Hindlimb muscle (tissue), 1 donor: Measurements from ENCODE around the gene ZCCHC24. TPM values are rescaled to one million over a fixed set of nuclear protein-coding genes. Genes with fewer than 3 reads are reported as not detected.
"Not testable (repeated sequence)": the region's sequence is repeated elsewhere in the genome, so short reads cannot be mapped to it uniquely, and the experiment has no call there.

ENCODE experiments used
- DNase-seq: peaks from one replicate; pipeline ENCODE4 v3.0.0-alpha.2; 2013
- polyA plus RNA-seq: library from polyadenylated mRNA; unstranded; fragments of 120-200 nt; gene quantifications from one replicate; pipeline ENCODE4 v1.2.1, GENCODE V29; 2013; ENCODE audit not compliant: insufficient read length

ZCCHC24 gene
- polyA plus RNA-seq, 1 donor, result 82.0 TPM

GRCh38 chr10:79472449-79472848 lies 27.0 kb upstream of the ZCCHC24 start:
- no peak for DNase-seq

- DNase-seq, result no peak
These were observed 26.4 kb upstream of the ZCCHC24 start for GRCh38 chr10:79471776-79472175.

GRCh38 chr10:79470096-79470495 lies 24.7 kb upstream of the ZCCHC24 start:
- DNase-seq, result no peak

GRCh38 chr10:79468841-79469585 lies 23.6 kb upstream of the ZCCHC24 start:
- no peak for DNase-seq

GRCh38 chr10:79468015-79468560 lies 22.7 kb upstream of the ZCCHC24 start:
- DNase-seq, result no peak

GRCh38 chr10:79465341-79465740 lies 19.9 kb upstream of the ZCCHC24 start:
- DNase-seq, result no peak

GRCh38 chr10:79463578-79464496 lies 18.4 kb upstream of the ZCCHC24 start:
- DNase-seq, result peak; percentile 36

GRCh38 chr10:79460687-79461086 lies 15.3 kb upstream of the ZCCHC24 start:
- DNase-seq, result no peak

GRCh38 chr10:79459243-79459642 lies 13.8 kb upstream of the ZCCHC24 start:
- DNase-seq, result no peak

- DNase-seq, result no peak
These were observed 13.1 kb upstream of the ZCCHC24 start for GRCh38 chr10:79458483-79458882.

GRCh38 chr10:79457256-79457785 lies 11.9 kb upstream of the ZCCHC24 start:
- DNase-seq, result no peak

- no peak for DNase-seq
These were observed 8.8 kb upstream of the ZCCHC24 start for GRCh38 chr10:79454259-79454658.

GRCh38 chr10:79453392-79453791 lies 8.0 kb upstream of the ZCCHC24 start:
- no peak for DNase-seq

- DNase-seq, result no peak
These were observed 6.8 kb upstream of the ZCCHC24 start for GRCh38 chr10:79452174-79452611.

GRCh38 chr10:79451046-79451699 lies 5.7 kb upstream of the ZCCHC24 start:
- no peak for DNase-seq

- no peak for DNase-seq
These were observed 4.0 kb upstream of the ZCCHC24 start for GRCh38 chr10:79449181-79450146.

- DNase-seq, result no peak
These were observed 3.3 kb upstream of the ZCCHC24 start for GRCh38 chr10:79448732-79449049.

- DNase-seq, result no peak
These were observed 2.7 kb upstream of the ZCCHC24 start for GRCh38 chr10:79447911-79448731.

- not testable (repeated sequence) for DNase-seq
These were observed 1.8 kb upstream of the ZCCHC24 start for GRCh38 chr10:79447249-79447648.

GRCh38 chr10:79446758-79447084 lies 1.3 kb upstream of the ZCCHC24 start:
- DNase-seq, result no peak
